Loucy (cell line): ENCODE results near the gene RREB1.

Source experiments
- H2AFZ ChIP-seq: fragments of 200-600 bp; sonication (generic); 2 replicates; pipeline ENCODE4 v1.6.0; 2016; ENCODE audit warnings: antibody characterized with exemption, mild to moderate bottlenecking, low read length, moderate library complexity
- H3F3A ChIP-seq: fragments of 200-600 bp; 2 replicates; pipeline ENCODE4 v1.6.0; 2016; ENCODE audit warnings: antibody characterized with exemption, low read depth, mild to moderate bottlenecking
- H3K27me3 ChIP-seq: fragments of 200-600 bp; sonication (generic); 2 replicates; pipeline ENCODE4 v1.6.1; 2014; ENCODE audit warnings: low read length, mild to moderate bottlenecking; ENCODE audit not compliant: insufficient read depth, poor library complexity, severe bottlenecking
- H3K36me3 ChIP-seq: fragments of 200-600 bp; sonication (generic); 2 replicates; pipeline ENCODE4 v1.6.1; 2016; ENCODE audit warnings: low read length; ENCODE audit not compliant: insufficient read depth
- H3K4me1 ChIP-seq: fragments of 200-600 bp; sonication (generic); 2 replicates; pipeline ENCODE4 v1.5.1; 2014; ENCODE audit warnings: low read length, mild to moderate bottlenecking; ENCODE audit not compliant: insufficient read depth, poor library complexity, severe bottlenecking
- H3K4me2 ChIP-seq: fragments of 200-600 bp; sonication (generic); 2 replicates; pipeline ENCODE4 v1.6.0; 2014; ENCODE audit warnings: antibody characterized with exemption, low read length, low read depth, mild to moderate bottlenecking; ENCODE audit not compliant: poor library complexity, severe bottlenecking
- H3K4me3 ChIP-seq: fragments of 200-600 bp; sonication (generic); 2 replicates; pipeline ENCODE4 v1.5.1; 2014; ENCODE audit warnings: low read length, mild to moderate bottlenecking, mixed read lengths; ENCODE audit not compliant: poor library complexity, severe bottlenecking
- H3K79me2 ChIP-seq: fragments of 200-600 bp; sonication (generic); 2 replicates; pipeline ENCODE4 v1.6.1; 2014; ENCODE audit warnings: low read length; ENCODE audit not compliant: insufficient read depth
- H3K9ac ChIP-seq: fragments of 200-600 bp; sonication (generic); 2 replicates; pipeline ENCODE4 v1.6.0; 2014; ENCODE audit warnings: mild to moderate bottlenecking, low read depth, low read length, moderate library complexity; ENCODE audit not compliant: poor library complexity, severe bottlenecking
- H3K9me2 ChIP-seq: fragments of 200-600 bp; sonication (generic); replicated peaks from 2 replicates; pipeline ENCODE4 v1.6.1; 2016; ENCODE audit warnings: low read depth, low read length, mixed read lengths
- H3K9me3 ChIP-seq: fragments of 200-600 bp; sonication (generic); 2 replicates; pipeline ENCODE4 v1.6.1; 2014; ENCODE audit warnings: mild to moderate bottlenecking, antibody characterized with exemption, low read length, low read depth; ENCODE audit not compliant: insufficient read depth
- H4K20me1 ChIP-seq: fragments of 200-600 bp; sonication (generic); 2 replicates; pipeline ENCODE4 v1.6.0; 2014; ENCODE audit warnings: antibody characterized with exemption, low read length, mild to moderate bottlenecking; ENCODE audit not compliant: insufficient read depth, poor library complexity, severe bottlenecking
- EZH2phosphoT487 ChIP-seq: fragments of 200-600 bp; IDR thresholded peaks from 2 replicates; pipeline ENCODE4 v1.6.1; 2018; ENCODE audit warnings: antibody characterized with exemption, mild to moderate bottlenecking, moderate library complexity, borderline replicate concordance
- TF ChIP-seq, protein P1 (sequence below): fragments of 200-600 bp; sonication (generic); conservative IDR thresholded peaks from 2 replicates; pipeline ENCODE4 v1.5.1; 2014; ENCODE audit warnings: mild to moderate bottlenecking, antibody characterized with exemption, low read length

RREB1 gene

DNA sequence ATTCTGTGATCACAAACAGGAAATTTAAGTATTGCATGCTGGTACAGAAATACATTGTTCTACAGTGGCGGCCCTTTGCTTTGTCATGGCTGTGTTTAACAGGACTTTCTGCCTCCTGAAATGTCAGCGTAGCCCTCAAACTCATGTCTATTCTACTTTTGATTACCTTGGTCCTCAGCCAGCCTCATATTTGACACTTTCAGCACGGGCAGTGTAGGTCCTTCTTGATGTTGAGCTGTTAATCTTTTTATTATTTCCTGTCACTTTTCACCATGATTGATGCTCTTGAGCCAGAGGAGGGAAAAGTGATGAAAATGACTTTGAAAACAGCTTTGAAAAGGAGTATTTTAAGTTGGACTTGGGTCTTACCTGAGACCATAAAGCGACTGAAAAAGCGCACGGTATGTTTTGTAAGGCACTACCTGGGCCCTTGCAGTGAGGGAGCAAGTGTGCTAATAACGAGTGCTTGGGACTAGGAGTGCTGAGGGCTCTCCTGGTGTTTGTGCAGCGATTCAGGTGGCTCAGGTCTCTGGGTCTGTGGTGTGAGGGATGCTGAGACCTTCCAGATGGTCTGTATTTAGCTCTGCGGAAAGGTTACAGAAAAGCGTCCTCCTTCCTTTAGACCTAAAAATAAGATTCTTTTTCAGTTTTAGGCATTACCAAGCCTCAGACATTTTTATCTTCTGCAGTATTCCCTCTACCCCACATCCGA is 45.2 kb upstream of the RREB1 start:
- no peak for TF ChIP-seq EZH2phosphoT487
- TF ChIP-seq, protein P1, sequence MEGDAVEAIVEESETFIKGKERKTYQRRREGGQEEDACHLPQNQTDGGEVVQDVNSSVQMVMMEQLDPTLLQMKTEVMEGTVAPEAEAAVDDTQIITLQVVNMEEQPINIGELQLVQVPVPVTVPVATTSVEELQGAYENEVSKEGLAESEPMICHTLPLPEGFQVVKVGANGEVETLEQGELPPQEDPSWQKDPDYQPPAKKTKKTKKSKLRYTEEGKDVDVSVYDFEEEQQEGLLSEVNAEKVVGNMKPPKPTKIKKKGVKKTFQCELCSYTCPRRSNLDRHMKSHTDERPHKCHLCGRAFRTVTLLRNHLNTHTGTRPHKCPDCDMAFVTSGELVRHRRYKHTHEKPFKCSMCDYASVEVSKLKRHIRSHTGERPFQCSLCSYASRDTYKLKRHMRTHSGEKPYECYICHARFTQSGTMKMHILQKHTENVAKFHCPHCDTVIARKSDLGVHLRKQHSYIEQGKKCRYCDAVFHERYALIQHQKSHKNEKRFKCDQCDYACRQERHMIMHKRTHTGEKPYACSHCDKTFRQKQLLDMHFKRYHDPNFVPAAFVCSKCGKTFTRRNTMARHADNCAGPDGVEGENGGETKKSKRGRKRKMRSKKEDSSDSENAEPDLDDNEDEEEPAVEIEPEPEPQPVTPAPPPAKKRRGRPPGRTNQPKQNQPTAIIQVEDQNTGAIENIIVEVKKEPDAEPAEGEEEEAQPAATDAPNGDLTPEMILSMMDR = no peak
- no peaks in the 10 kb centered on the region for H3K9me3 ChIP-seq

DNA sequence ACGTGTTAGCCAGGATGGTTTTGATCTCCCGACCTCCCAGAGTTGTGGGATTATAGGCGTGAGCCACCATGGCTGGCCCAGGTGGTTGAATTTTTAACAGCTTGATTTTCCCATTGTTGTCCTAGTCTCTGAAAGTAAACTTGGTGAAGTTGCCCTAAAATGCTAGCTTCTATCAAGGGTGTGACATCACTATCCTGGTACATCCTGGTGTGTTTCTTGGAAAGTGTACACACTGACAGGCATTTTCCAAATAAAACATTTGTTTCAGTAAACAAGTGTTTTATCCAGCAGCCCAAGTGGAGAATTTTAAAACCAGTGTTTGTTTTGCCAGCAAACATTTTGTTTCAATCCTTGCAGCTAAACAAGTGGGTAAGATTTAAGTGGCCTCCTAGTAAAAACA is 40.5 kb upstream of the RREB1 start:
- Histone ChIP-seq H3K27me3 (no peaks in the 10 kb centered on the region), H3F3A (no peaks in the 10 kb centered on the region), H3K36me3 (no peaks in the 10 kb centered on the region), H4K20me1 (no peaks in the 10 kb centered on the region), H3K79me2 (no peaks in the 10 kb centered on the region), H3K9ac (no peak overlapping the region), H3K4me2 (no peak overlapping the region), H2AFZ (no peak overlapping the region), H3K4me3 (no peak overlapping the region), H3K9me3 (no peaks in the 10 kb centered on the region), H3K4me1 (peaks cover 8% of the 10 kb centered on the region), H3K9me2 (no peaks in the 10 kb centered on the region)
- TF ChIP-seq, protein P1 = no peak

More for the DNA sequence above, 45.2 kb upstream of the RREB1 start:
- Histone ChIP-seq H2AFZ (no peak overlapping the region), H3K4me1 (peaks cover 14% of the 10 kb centered on the region), H3K27me3 (no peaks in the 10 kb centered on the region), H3K9ac (no peak overlapping the region), H3K4me3 (no peak overlapping the region), H3K4me2 (peak overlapping the region; percentile 1), H3F3A (no peaks in the 10 kb centered on the region), H3K36me3 (no peaks in the 10 kb centered on the region), H3K9me2 (no peaks in the 10 kb centered on the region), H3K79me2 (no peaks in the 10 kb centered on the region), H4K20me1 (no peaks in the 10 kb centered on the region)

DNA sequence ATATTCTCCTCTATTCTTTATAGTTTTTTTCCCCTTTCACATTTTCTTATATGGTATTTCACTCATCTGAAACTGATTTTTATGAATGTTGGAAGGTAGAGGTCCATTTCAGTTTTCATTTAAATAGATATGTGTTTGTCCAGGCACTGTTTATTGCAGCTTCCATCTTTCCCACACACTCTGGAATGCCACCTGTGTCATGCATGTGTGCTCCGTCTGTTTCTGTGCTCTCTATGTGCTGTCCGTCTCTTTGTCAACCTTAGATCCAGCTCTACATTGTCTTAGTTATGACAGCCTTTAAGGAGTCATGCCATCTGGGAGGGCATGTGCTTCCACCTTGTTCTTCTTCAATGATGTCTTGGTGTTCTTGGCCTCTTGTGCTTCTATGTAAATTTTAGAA is 36.4 kb upstream of the RREB1 start:
- no peaks in the 10 kb centered on the region for H3K9me2 ChIP-seq
- H3K36me3 ChIP-seq = no peaks in the 10 kb centered on the region
- H3K9me3 ChIP-seq = no peaks in the 10 kb centered on the region
- H4K20me1 ChIP-seq = peaks cover 3% of the 10 kb centered on the region
- H3F3A ChIP-seq = no peaks in the 10 kb centered on the region
- no peak overlapping the region for H3K9ac ChIP-seq
- no peak overlapping the region for H3K4me3 ChIP-seq
- TF ChIP-seq EZH2phosphoT487 = no peak
- TF ChIP-seq, protein P1 = no peak
- no peak overlapping the region for H2AFZ ChIP-seq
- H3K4me1 ChIP-seq = no peaks in the 10 kb centered on the region
- no peak overlapping the region for H3K4me2 ChIP-seq
- H3K27me3 ChIP-seq = no peaks in the 10 kb centered on the region
- H3K79me2 ChIP-seq = no peaks in the 10 kb centered on the region
